NCI-H1092 (cell line): ENCODE data around the gene MTNR1A.

Source experiments
- DNase-seq: peaks from one replicate; lab custom pipeline; 2025; lab: John Stamatoyannopoulos, UW

The MTNR1A gene

GRCh38 chr4:186486172-186486571 is 69.2 kb downstream of the MTNR1A start:
- no peak for DNase-seq

- DNase-seq: peak; percentile 42
Observed at GRCh38 chr4:186485561-186486062, 69.8 kb downstream of the MTNR1A start.

- DNase-seq: no peak
Observed at GRCh38 chr4:186485150-186485549, 70.2 kb downstream of the MTNR1A start.

GRCh38 chr4:186483656-186484055 is 71.7 kb downstream of the MTNR1A start:
- no peak for DNase-seq
